Measurements from ENCODE around the gene ADAM8. TPM values are rescaled to one million over a fixed set of nuclear protein-coding genes. Genes with fewer than 3 reads are reported as not detected.

ADAM8 gene
- total and polyA plus RNA-seq, 12 donors = 0.61 to 7.7 (median 3.8) TPM

DNA sequence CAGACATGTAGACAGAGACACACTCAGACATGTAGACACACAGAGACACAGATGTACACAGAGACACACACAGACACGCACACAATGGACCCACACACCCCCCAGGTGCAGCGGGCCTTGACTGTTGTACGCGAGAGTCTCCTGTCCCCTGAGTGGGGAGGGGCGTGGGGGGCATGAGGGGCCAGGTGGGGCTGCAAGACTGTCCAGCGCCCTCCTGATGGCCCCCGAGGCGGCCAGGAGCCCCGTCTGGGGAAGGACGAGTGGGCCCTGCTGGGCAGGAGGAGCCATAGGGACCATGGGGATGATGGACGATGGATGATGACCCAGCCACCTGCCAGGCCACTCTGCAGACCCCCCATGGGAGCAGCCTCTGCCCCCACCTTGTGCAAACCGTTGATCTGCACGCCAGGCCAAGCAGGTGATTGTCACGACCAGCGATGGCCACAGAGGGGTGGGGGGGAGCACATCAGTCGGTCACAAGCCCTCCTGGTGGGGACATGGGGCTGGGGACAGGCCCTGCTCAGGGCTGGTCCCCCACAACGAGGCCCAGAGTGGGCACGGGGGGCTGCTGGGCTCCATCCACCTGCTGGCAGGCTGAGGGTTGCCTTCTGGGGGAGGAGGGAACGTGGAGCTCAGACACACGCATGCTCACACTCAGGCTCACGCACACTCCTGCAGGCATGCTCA is 27.4 kb downstream of the ADAM8 start:
- no peak overlapping the region for H3K4me3 ChIP-seq
- peaks cover 43 to 48% of the 10 kb centered on the region in 2 donors for H3K4me1 ChIP-seq (replicated peaks in 1 of 2)
- peak in 2 of 7 donors; percentile 35 to 50 for DNase-seq
- peak overlapping the region; percentile 90 to 97 (median 94) for H3K27ac ChIP-seq
- no peaks in the 10 kb centered on the region for H3K27me3 ChIP-seq
- H3K9me3 ChIP-seq (replicated peaks in 1 of 3) = no peaks in the 10 kb centered on the region
- intact Hi-C loops (cut with DNase I) = no loop called here
- TF ChIP-seq, protein P1, sequence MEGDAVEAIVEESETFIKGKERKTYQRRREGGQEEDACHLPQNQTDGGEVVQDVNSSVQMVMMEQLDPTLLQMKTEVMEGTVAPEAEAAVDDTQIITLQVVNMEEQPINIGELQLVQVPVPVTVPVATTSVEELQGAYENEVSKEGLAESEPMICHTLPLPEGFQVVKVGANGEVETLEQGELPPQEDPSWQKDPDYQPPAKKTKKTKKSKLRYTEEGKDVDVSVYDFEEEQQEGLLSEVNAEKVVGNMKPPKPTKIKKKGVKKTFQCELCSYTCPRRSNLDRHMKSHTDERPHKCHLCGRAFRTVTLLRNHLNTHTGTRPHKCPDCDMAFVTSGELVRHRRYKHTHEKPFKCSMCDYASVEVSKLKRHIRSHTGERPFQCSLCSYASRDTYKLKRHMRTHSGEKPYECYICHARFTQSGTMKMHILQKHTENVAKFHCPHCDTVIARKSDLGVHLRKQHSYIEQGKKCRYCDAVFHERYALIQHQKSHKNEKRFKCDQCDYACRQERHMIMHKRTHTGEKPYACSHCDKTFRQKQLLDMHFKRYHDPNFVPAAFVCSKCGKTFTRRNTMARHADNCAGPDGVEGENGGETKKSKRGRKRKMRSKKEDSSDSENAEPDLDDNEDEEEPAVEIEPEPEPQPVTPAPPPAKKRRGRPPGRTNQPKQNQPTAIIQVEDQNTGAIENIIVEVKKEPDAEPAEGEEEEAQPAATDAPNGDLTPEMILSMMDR (IDR thresholded peaks at IDR 0.05) = peak in 2 of 6 experiments; percentile 14 to 19
- no peak for TF ChIP-seq POLR2A (IDR thresholded peaks at IDR 0.05)
- no peaks in the 10 kb centered on the region for H3K36me3 ChIP-seq (replicated peaks in 1 of 2)
- 56 to 77% (median 66%) methylated on average over 6 to 21 of the region's 21 CpGs for WGBS, 4 donors

DNA sequence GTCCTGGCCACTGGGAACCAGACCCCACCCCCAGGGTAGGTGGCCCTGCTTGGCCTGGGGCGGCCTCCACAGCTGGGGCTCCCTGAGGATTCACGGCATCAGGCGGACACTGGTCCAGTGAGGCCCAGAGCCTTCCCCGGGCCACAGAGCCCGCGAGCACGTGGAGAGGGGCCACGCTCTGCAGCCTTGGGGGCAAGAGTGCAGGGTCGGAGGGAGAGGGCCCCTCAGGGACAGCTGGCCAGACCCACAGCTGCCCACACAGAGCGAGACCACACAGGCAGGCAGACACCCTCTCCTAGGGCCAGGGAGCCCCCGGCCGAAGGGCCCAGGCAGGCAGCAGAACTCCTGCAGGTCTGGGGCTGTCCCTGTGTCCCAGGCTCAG is 28.3 kb downstream of the ADAM8 start:
- DNase-seq = no peak
- TF ChIP-seq, protein P1 (IDR thresholded peaks at IDR 0.05) = no peak
- TF ChIP-seq POLR2A (IDR thresholded peaks at IDR 0.05) = no peak
- Histone ChIP-seq H3K4me3 (peak overlapping the region in 1 of 4 donors; percentile 58), H3K27me3 (no peaks in the 10 kb centered on the region), H3K4me1 (replicated peaks in 1 of 2) (peaks cover 34 to 40% of the 10 kb centered on the region in 2 donors), H3K27ac (peak overlapping the region; percentile 90 to 97 (median 94)), H3K9me3 (replicated peaks in 1 of 3) (no peaks in the 10 kb centered on the region), H3K36me3 (replicated peaks in 1 of 2) (no peaks in the 10 kb centered on the region)
- intact Hi-C loops (cut with DNase I) = no loop called here
- WGBS, 4 donors = 40 to 64% (median 54%) methylated on average over 1 to 12 of the region's 12 CpGs

DNA sequence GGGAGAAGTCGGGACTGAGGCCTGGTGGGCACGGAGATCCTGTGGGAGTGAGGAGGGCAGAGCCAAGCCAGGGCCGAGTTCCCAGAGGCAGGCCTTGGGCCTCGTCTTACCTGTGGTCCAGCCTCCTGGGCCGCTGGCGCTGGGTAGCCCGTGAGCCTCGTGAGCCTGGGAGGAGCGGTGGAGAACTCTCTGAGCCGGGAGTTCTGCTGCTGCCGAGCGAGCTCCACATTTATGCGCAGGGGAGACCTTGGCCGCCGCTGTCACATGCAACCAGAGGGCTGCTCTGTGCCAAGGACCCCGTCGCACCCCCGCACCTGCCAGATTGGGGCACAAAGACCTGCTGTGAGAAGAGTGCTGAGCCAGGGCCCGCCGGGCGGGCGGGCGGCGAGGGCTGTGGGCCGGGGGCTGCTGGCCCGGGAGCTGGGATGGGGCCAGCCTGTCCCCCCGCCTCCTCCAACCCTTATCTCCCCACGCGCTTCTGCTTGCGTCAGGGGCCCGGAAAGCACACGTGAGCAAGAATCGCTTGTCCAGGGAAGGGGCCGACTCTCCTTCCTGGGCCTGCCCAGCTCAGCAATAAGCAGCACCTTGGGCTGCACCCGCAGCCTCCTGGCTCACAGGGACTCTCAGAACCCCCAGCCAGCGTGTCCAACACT is 28.9 kb downstream of the ADAM8 start:
- no peaks in the 10 kb centered on the region for H3K36me3 ChIP-seq (replicated peaks in 1 of 2)
- WGBS, 4 donors = 24 to 49% (median 34%) methylated on average over 4 to 36 of the region's 36 CpGs
- H3K4me3 ChIP-seq = peak overlapping the region in 3 of 4 donors; percentile 43 to 60 (median 58)
- no peaks in the 10 kb centered on the region for H3K9me3 ChIP-seq (replicated peaks in 1 of 3)
- peak; percentile 93 to 96 for TF ChIP-seq POLR2A (IDR thresholded peaks at IDR 0.05)
- TF ChIP-seq, protein P1 (IDR thresholded peaks at IDR 0.05) = no peak
- H3K27me3 ChIP-seq = no peaks in the 10 kb centered on the region
- peak overlapping the region; percentile 90 to 97 (median 94) for H3K27ac ChIP-seq
- H3K4me1 ChIP-seq (replicated peaks in 1 of 2) = peaks cover 33 to 40% of the 10 kb centered on the region in 2 donors
- intact Hi-C loops (cut with DNase I) = no loop called here
- peak; percentile 86 to 91 (median 90) for DNase-seq

DNA sequence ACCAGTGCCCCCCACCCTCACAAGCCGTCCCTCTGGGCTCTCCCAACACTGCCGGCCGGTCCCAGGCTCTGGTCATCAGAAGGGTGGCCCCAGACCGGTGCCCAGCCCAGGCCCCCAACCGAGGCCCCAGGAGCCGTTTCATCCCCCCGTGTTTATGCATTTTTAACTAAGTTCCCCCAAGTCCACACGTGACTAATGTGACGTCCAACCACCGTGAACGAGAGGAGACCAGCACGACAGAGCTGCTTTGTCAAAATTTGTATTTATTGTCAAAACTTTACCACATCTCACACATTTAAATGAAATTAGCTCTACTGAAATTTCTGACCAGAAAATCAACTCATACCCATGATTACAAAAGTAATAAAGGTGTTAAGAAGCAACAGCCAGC is 30.4 kb downstream of the ADAM8 start:
- peak overlapping the region; percentile 83 to 97 (median 94) for H3K27ac ChIP-seq
- intact Hi-C loops (cut with DNase I) = no loop called here
- no peaks in the 10 kb centered on the region for H3K27me3 ChIP-seq
- WGBS, 4 donors = 33 to 37% (median 36%) methylated on average over 9 to 12 of the region's 12 CpGs
- H3K36me3 ChIP-seq (replicated peaks in 1 of 2) = no peaks in the 10 kb centered on the region
- TF ChIP-seq, protein P1 (IDR thresholded peaks at IDR 0.05) = no peak
- no peak for TF ChIP-seq POLR2A (IDR thresholded peaks at IDR 0.05)
- H3K9me3 ChIP-seq (replicated peaks in 1 of 3) = no peaks in the 10 kb centered on the region
- H3K4me1 ChIP-seq (replicated peaks in 1 of 2) = peaks cover 22 to 26% of the 10 kb centered on the region in 2 donors
- H3K4me3 ChIP-seq = peak overlapping the region in 1 of 4 donors; percentile 58
- DNase-seq = no peak
